HepG2 (cell line): ENCODE data around the gene GPHN. TPM values are rescaled to one million over a fixed set of nuclear protein-coding genes. Genes with fewer than 3 reads are reported as not detected.

Experiments
- ARID3A ChIP-seq: IDR thresholded peaks from 2 replicates; pipeline ENCODE4 v1.6.1; 2012; ENCODE audit warnings: low read depth, low read length, improper control_type of control experiment
- ARID5B ChIP-seq: IDR thresholded peaks from 2 replicates; pipeline ENCODE4 v1.4.0; 2020; ENCODE audit warnings: mild to moderate bottlenecking, missing genetic modification reagents
- ATF5 ChIP-seq: sonication (generic); formaldehyde crosslinking; IDR thresholded peaks from 2 replicates; pipeline ENCODE4 v1.4.0; 2020; ENCODE audit warnings: mild to moderate bottlenecking, low read depth, missing genetic modification reagents
- CEBPG ChIP-seq: IDR thresholded peaks from 2 replicates; pipeline ENCODE4 v1.6.1; 2016
- CERS6 ChIP-seq: sonication (generic); formaldehyde crosslinking; IDR thresholded peaks from 2 replicates; pipeline ENCODE4 v1.5.0; 2020; ENCODE audit warnings: missing genetic modification reagents
- FOXA3 ChIP-seq: IDR thresholded peaks from 2 replicates; pipeline ENCODE4 v1.6.1; 2016; ENCODE audit warnings: missing genetic modification reagents, missing compliant biosample characterization
- FOXO1 ChIP-seq: sonication (generic); formaldehyde crosslinking; IDR thresholded peaks from 2 replicates; pipeline ENCODE4 v1.4.0; 2020; ENCODE audit warnings: missing genetic modification reagents
- HNF4G ChIP-seq, 2 experiments: sonication (generic) in 1 of 2; formaldehyde crosslinking in 1 of 2; IDR thresholded peaks; 2 replicates each; pipeline versions ENCODE4 v1.4.0 to v1.6.1; 2011 to 2020; ENCODE audit warnings: borderline replicate concordance in 2 of 2, low read depth in 2 of 2, mild to moderate bottlenecking in 2 of 2, low read length in 1 of 2, missing genetic modification reagents in 1 of 2, moderate library complexity in 1 of 2
- IKZF1 ChIP-seq: fragments of 450-650 bp; IDR thresholded peaks from 2 replicates; pipeline ENCODE4 v1.7.1; 2016
- IRF2 ChIP-seq: IDR thresholded peaks from 2 replicates; pipeline ENCODE4 v1.6.1; 2018; ENCODE audit warnings: missing genetic modification reagents, missing compliant biosample characterization
- NFYC ChIP-seq: IDR thresholded peaks from 2 replicates; pipeline ENCODE4 v1.6.1; 2016; ENCODE audit warnings: missing genetic modification reagents, missing compliant biosample characterization
- POGZ ChIP-seq: sonication (generic); formaldehyde crosslinking; IDR thresholded peaks from 2 replicates; pipeline ENCODE4 v1.4.0; 2020; ENCODE audit warnings: mild to moderate bottlenecking, missing genetic modification reagents
- SIX4 ChIP-seq: sonication (generic); formaldehyde crosslinking; IDR thresholded peaks from 2 replicates; pipeline ENCODE4 v1.4.0; 2020; ENCODE audit warnings: missing genetic modification reagents
- SRSF4 ChIP-seq: fragments of 200-400 bp; formaldehyde crosslinking; IDR thresholded peaks from one replicate; pipeline ENCODE4 v1.6.1; 2018; ENCODE audit warnings: mild to moderate bottlenecking, low read depth, low read length, moderate library complexity; ENCODE audit not compliant: poor library complexity, severe bottlenecking
- TEF ChIP-seq: sonication (generic); formaldehyde crosslinking; IDR thresholded peaks from 2 replicates; pipeline ENCODE4 v1.5.0; 2020; ENCODE audit warnings: missing genetic modification reagents
- TERF1 ChIP-seq: sonication (generic); formaldehyde crosslinking; IDR thresholded peaks from 2 replicates; pipeline ENCODE4 v1.8.0; 2022; ENCODE audit warnings: mild to moderate bottlenecking, missing genetic modification reagents, moderate library complexity
- ZC3H13 ChIP-seq: sonication (generic); formaldehyde crosslinking; IDR thresholded peaks from 2 replicates; pipeline ENCODE4 v1.8.1; 2023; ENCODE audit warnings: mild to moderate bottlenecking, missing genetic modification reagents, moderate library complexity
- ZFAT ChIP-seq: sonication (generic); formaldehyde crosslinking; conservative IDR thresholded peaks from 2 replicates; pipeline ENCODE4 v1.8.1; 2023; ENCODE audit warnings: missing genetic modification reagents, inconsistent platforms
- ZMYM4 ChIP-seq: sonication (generic); formaldehyde crosslinking; IDR thresholded peaks from 2 replicates; pipeline ENCODE4 v1.8.1; 2023; ENCODE audit warnings: mild to moderate bottlenecking, missing genetic modification reagents
- polyA plus RNA-seq, 8 experiments: library from polyadenylated mRNA; depleted of rRNA in 3 of 8; stranded (reverse) in 7 of 8; unstranded in 1 of 8; fragments of >200 nt; fragmentation: Illumina TruSeq in 4 of 8; extraction: Trizol in 4 of 8; gene quantifications; 2 replicates each; pipeline versions ENCODE4 v1.2.1 to v1.2.3, GENCODE V29; 2011 to 2016; ENCODE audit warnings: low read depth in 4 of 8, missing spikeins in 1 of 8, mixed read lengths in 1 of 8; ENCODE audit not compliant: insufficient read depth in 1 of 8
- total RNA-seq, 5 experiments: library from RNA; depleted of rRNA; stranded (reverse); fragments of >200 nt; fragmentation: Illumina TruSeq; extraction: Trizol; gene quantifications; 2 replicates each; pipeline ENCODE4 v1.2.3, GENCODE V29; 2016; ENCODE audit warnings: low read depth in 1 of 5

The GPHN gene
- total and polyA plus RNA-seq, 2 of the 13 experiments (the other 11 are each of a cell fraction or from before 2014, with no cell fraction given): 12.7 to 19.2 TPM

GRCh38 chr14:66490143-66491111, 17.5 kb upstream of the GPHN start (continued):
- TF ChIP-seq TEF (CRISPR knock-in tag): peak; percentile 89
- no peak for TF ChIP-seq IRF2 (CRISPR knock-in tag)
- TF ChIP-seq FOXA3 (CRISPR knock-in tag): 0 out of 2 replicates have a peak, but pooled peaks have one; percentile 41
- TF ChIP-seq HNF4G (IDR thresholded peaks at IDR 0.05; ENCODE audit: borderline replicate concordance, low read depth, low read length): peak; percentile 42; the same call in 1 of the 2 replicates
- no peak for TF ChIP-seq HNF4G (CRISPR knock-in tag; IDR thresholded peaks at IDR 0.05; ENCODE audit: borderline replicate concordance, low read depth)
- peak; percentile 42; the same call in 1 of the 2 replicates for TF ChIP-seq POGZ (CRISPR knock-in tag)
- peak; percentile 57 for TF ChIP-seq CEBPG (CRISPR knock-in tag)
- TF ChIP-seq TERF1: no peak
- peak; percentile 64; the same call in 1 of the 2 replicates for TF ChIP-seq ARID3A
- TF ChIP-seq NFYC (CRISPR knock-in tag): no peak
- no peak for TF ChIP-seq CERS6 (CRISPR knock-in tag)
- no peak for TF ChIP-seq FOXO1 (CRISPR knock-in tag)
- peak; percentile 68; the same call in 1 of the 2 replicates for TF ChIP-seq SIX4
- TF ChIP-seq IKZF1: no peak
- no peak for TF ChIP-seq SRSF4
- peak; percentile 14; the same call in 1 of the 2 replicates for TF ChIP-seq ZMYM4 (CRISPR knock-in tag)
- TF ChIP-seq ZC3H13 (CRISPR knock-in tag): no peak
- no peak for TF ChIP-seq ZFAT (CRISPR knock-in tag)
- peak; percentile 45; the same call in 1 of the 2 replicates for TF ChIP-seq ARID5B (CRISPR knock-in tag)
- TF ChIP-seq ATF5 (CRISPR knock-in tag): no peak
- TF ChIP-seq, all 625 proteins: peak for 15
